IMR-90 (cell line): ENCODE data around the gene PPAN. TPM values are rescaled to one million over a fixed set of nuclear protein-coding genes. Genes with fewer than 3 reads are reported as not detected.

Source experiments
- ATAC-seq: fragments of 200-7000 bp; cut with Tn5 transposase; 2 replicates; pipeline ENCODE4 v1.9.1; 2020; ENCODE audit warnings: low read depth, mild to moderate bottlenecking, moderate library complexity
- BruUV-seq: library from RNA; stranded (reverse); fragments of 400-500 nt; replicated peaks from 2 replicates; lab custom pipeline; 2021; lab: Mats Ljungman, UMichigan
- CTCF ChIA-PET: fragments of 300-600 bp; formaldehyde crosslinking; extraction: SDS; loops from one replicate; lab custom pipeline; 2021; ENCODE audit warnings: antibody characterized with exemption; lab: Yijun Ruan, JAX
- POLR2A ChIA-PET: fragments of 300-600 bp; sonication (Branson Sonifier 250); formaldehyde crosslinking; loops from one replicate; lab custom pipeline; 2022; ENCODE audit warnings: antibody characterized with exemption; ENCODE audit not compliant: unreplicated experiment; lab: Charles Lee
- DNase-seq: peaks from one replicate; pipeline ENCODE4 v3.0.0; 2013
- H2AFZ ChIP-seq: replicated peaks from 2 replicates; pipeline ENCODE3; 2013; ENCODE audit warnings: low read length, mild to moderate bottlenecking; ENCODE audit not compliant: poor library complexity
- H2AK5ac ChIP-seq: 2 replicates; pipeline ENCODE4 v1.6.1; 2013; ENCODE audit warnings: low read depth, low read length, inconsistent platforms
- H2AK9ac ChIP-seq: replicated peaks from 2 replicates; pipeline ENCODE3; 2013; ENCODE audit warnings: mild to moderate bottlenecking, low read depth, low read length, moderate library complexity; ENCODE audit not compliant: poor library complexity
- H2BK120ac ChIP-seq: 2 replicates; pipeline ENCODE4 v1.6.1; 2013; ENCODE audit warnings: low read depth, low read length, inconsistent platforms
- H2BK15ac ChIP-seq: 3 replicates; pipeline ENCODE4 v1.6.1; 2013; ENCODE audit warnings: low read depth, low read length, inconsistent platforms
- H2BK20ac ChIP-seq: 2 replicates; pipeline ENCODE4 v1.6.1; 2013; ENCODE audit warnings: low read depth, mild to moderate bottlenecking, inconsistent platforms, low read length, moderate library complexity
- H2BK5ac ChIP-seq: 2 replicates; pipeline ENCODE4 v1.6.1; 2013; ENCODE audit warnings: mild to moderate bottlenecking, low read depth, low read length, inconsistent platforms; ENCODE audit not compliant: poor library complexity, severe bottlenecking
- H3K14ac ChIP-seq: replicated peaks from 2 replicates; pipeline ENCODE4 v1.6.1; 2013; ENCODE audit warnings: low read depth, low read length, inconsistent platforms
- H3K18ac ChIP-seq: 2 replicates; pipeline ENCODE4 v1.6.1; 2013; ENCODE audit warnings: low read depth, low read length, control low read depth
- H3K23ac ChIP-seq: 2 replicates; pipeline ENCODE4 v1.6.1; 2013; ENCODE audit warnings: low read depth, low read length, inconsistent platforms
- H3K27ac ChIP-seq: 2 replicates; pipeline ENCODE4 v1.5.1; 2013; ENCODE audit warnings: mild to moderate bottlenecking, control low read depth, low read length; ENCODE audit not compliant: insufficient read depth
- H3K27me3 ChIP-seq: 2 replicates; pipeline ENCODE4 v1.6.1; 2013; ENCODE audit warnings: low read length; ENCODE audit not compliant: control insufficient read depth, insufficient read depth
- H3K36me3 ChIP-seq: 2 replicates; pipeline ENCODE4 v1.6.1; 2013; ENCODE audit warnings: low read length, mixed read lengths; ENCODE audit not compliant: control insufficient read depth, insufficient read depth
- H3K4ac ChIP-seq: 2 replicates; pipeline ENCODE4 v1.6.1; 2013; ENCODE audit warnings: low read depth, low read length, inconsistent platforms
- H3K4me1 ChIP-seq: 2 replicates; pipeline ENCODE4 v1.6.1; 2013; ENCODE audit warnings: low read length, mixed read lengths; ENCODE audit not compliant: control insufficient read depth, insufficient read depth
- H3K4me2 ChIP-seq: 2 replicates; pipeline ENCODE4 v1.6.1; 2013; ENCODE audit warnings: low read depth, mild to moderate bottlenecking, control low read depth, low read length, moderate library complexity
- H3K4me3 ChIP-seq: 2 replicates; pipeline ENCODE4 v1.5.1; 2013; ENCODE audit warnings: low read depth, mild to moderate bottlenecking, control low read depth, low read length, moderate library complexity; ENCODE audit not compliant: insufficient read depth
- H3K56ac ChIP-seq: 2 replicates; pipeline ENCODE4 v1.6.1; 2013; ENCODE audit warnings: low read length, inconsistent platforms; ENCODE audit not compliant: insufficient read depth; ENCODE audit errors: extremely low read depth
- H3K79me1 ChIP-seq, 2 experiments: 2 replicates each; pipeline ENCODE4 v1.6.1; 2013; ENCODE audit warnings: low read length in 2 of 2, inconsistent platforms in 1 of 2, low read depth in 1 of 2
- H3K9ac ChIP-seq: 2 replicates; pipeline ENCODE4 v1.6.1; 2013; ENCODE audit warnings: low read depth, low read length, control low read depth
- H3K9me1 ChIP-seq: 2 replicates; pipeline ENCODE4 v1.6.1; 2013; ENCODE audit warnings: low read length, inconsistent platforms; ENCODE audit not compliant: insufficient read depth
- H3K9me3 ChIP-seq: 2 replicates; pipeline ENCODE4 v1.6.1; 2013; ENCODE audit warnings: low read length; ENCODE audit not compliant: control insufficient read depth, insufficient read depth
- H4K20me1 ChIP-seq: 2 replicates; pipeline ENCODE4 v1.6.1; 2013; ENCODE audit warnings: low read length, inconsistent platforms; ENCODE audit not compliant: insufficient read depth
- H4K5ac ChIP-seq: 2 replicates; pipeline ENCODE4 v1.6.1; 2013; ENCODE audit warnings: mild to moderate bottlenecking, low read depth, low read length, control low read depth
- H4K8ac ChIP-seq, 2 experiments: 2 replicates each; pipeline ENCODE4 v1.6.1; 2013; ENCODE audit warnings: low read depth in 2 of 2, low read length in 2 of 2, control low read depth in 1 of 2, inconsistent platforms in 1 of 2
- H4K91ac ChIP-seq: 2 replicates; pipeline ENCODE4 v1.6.1; 2013; ENCODE audit warnings: low read depth, low read length, inconsistent platforms; ENCODE audit not compliant: insufficient read depth
- CHD1 ChIP-seq: IDR thresholded peaks from 2 replicates; pipeline ENCODE4 v1.6.1; 2012; ENCODE audit warnings: low read depth, low read length, improper control_type of control experiment
- CTCF ChIP-seq: conservative IDR thresholded peaks from 2 replicates; pipeline ENCODE4 v1.5.1; 2012; ENCODE audit warnings: mild to moderate bottlenecking, low read depth, low read length, improper control_type of control experiment
- FOS ChIP-seq: fragments of 150-350 bp; IDR thresholded peaks from 2 replicates; pipeline ENCODE4 v1.6.1; 2016; ENCODE audit warnings: low read depth, low read length
- MAZ ChIP-seq: IDR thresholded peaks from 2 replicates; pipeline ENCODE4 v1.6.1; 2012; ENCODE audit warnings: low read depth, mild to moderate bottlenecking, low read length, improper control_type of control experiment, moderate library complexity, borderline replicate concordance
- WGBS, 2 experiments: methylation state at CpG; one replicate each; pipeline versions ENCODE4 v1.1.5 to v1.1.7; 2013; ENCODE audit warnings: missing lambda C conversion rate in 2 of 2; ENCODE audit not compliant: insufficient read length in 1 of 2; ENCODE audit errors: extremely low coverage in 2 of 2; 5-methylcytosine and 5-hydroxymethylcytosine counted together
- dilution Hi-C: fragments of 300-500 bp; cut with HindIII; formaldehyde crosslinking; loops from one replicate; pipeline ENCODE4 v1.14.3; 2018; ENCODE audit warnings: low sequenced_read_pairs; ENCODE audit not compliant: unreplicated experiment
- in situ Hi-C: fragments of 300-500 bp; cut with MboI; formaldehyde crosslinking; loops from 3 replicates; pipeline ENCODE4 v1.14.3; 2019; ENCODE audit warnings: low sequenced_read_pairs, inconsistent platforms, mixed read lengths
- intact Hi-C: fragments of 100-400 bp; cut with micrococcal nuclease; formaldehyde crosslinking; loops from 2 replicates; pipeline ENCODE4 v1.10.0; 2022
- polyA plus RNA-seq, 3 experiments: library from polyadenylated mRNA; depleted of rRNA; stranded (reverse); fragments of >200 nt; gene quantifications; 2 replicates each; pipeline ENCODE4 v1.2.3, GENCODE V29; 2012; ENCODE audit warnings: low replicate concordance in 1 of 3
- total RNA-seq: library from RNA; depleted of rRNA; stranded (reverse); fragments of >200 nt; gene quantifications from 2 replicates; pipeline ENCODE4 v1.2.3, GENCODE V29; 2012

PPAN gene
- total and polyA plus RNA-seq, 2 of the 4 experiments (the other 2 are of a cell fraction), result 24.0 to 41.6 TPM

GRCh38 chr19:10120538-10121189 is 14.5 kb downstream of the PPAN start:
- BruUV-seq, result no TSS peak

More at GRCh38 chr19:10120538-10121189, 14.5 kb downstream of the PPAN start:
- peak overlapping the region; percentile 83 for H2BK120ac ChIP-seq
- H3K4ac ChIP-seq, result peak overlapping the region; percentile 92
- peak; percentile 92 for DNase-seq
- H2BK20ac ChIP-seq, result peak overlapping the region; percentile 58
- peak overlapping the region; percentile 69 for H3K9ac ChIP-seq
- H4K91ac ChIP-seq, result peak overlapping the region; percentile 95
- H3K14ac ChIP-seq, result peak overlapping the region; percentile 77
- H4K5ac ChIP-seq, result peak overlapping the region; percentile 90
- in situ Hi-C loops, result no loop called here
- peak overlapping the region; percentile 65 for H2AFZ ChIP-seq
- H3K56ac ChIP-seq, result peak overlapping the region; percentile 65; the same call in 1 of the 2 replicates
- CTCF ChIA-PET, result no interaction called here
- H3K36me3 ChIP-seq, result peaks cover 27% of the 10 kb centered on the region
- intact Hi-C loops, result loop anchor here (2.0 kb wide), 1 partner anchor 130 kb away; no protein-coding TSS in a partner anchor
- peak overlapping the region; percentile 92 for H2AK9ac ChIP-seq
- peak overlapping the region in 1 of 2 experiments; percentile 92; a peak in 3 of 4 replicates for H4K8ac ChIP-seq
- H2AK5ac ChIP-seq, result peak overlapping the region; percentile 79
- no peaks in the 10 kb centered on the region for H3K9me1 ChIP-seq
- WGBS, 2 experiments, result 70% methylated on average over 2 of the region's 9 CpGs; no CpG with 5 or more reads in 1 of the 2 experiments
- H2BK5ac ChIP-seq, result peak overlapping the region; percentile 94
- POLR2A ChIA-PET, result no interaction called here
- TF ChIP-seq CHD1, result no peak
- peak; percentile 67 for TF ChIP-seq FOS
- TF ChIP-seq MAZ, result no peak
- TF ChIP-seq CTCF, result no peak
- peak overlapping the region; percentile 74; the same call in 1 of the 3 replicates for H2BK15ac ChIP-seq
- H3K9me3 ChIP-seq, result no peaks in the 10 kb centered on the region
- H3K27me3 ChIP-seq, result no peaks in the 10 kb centered on the region
- H3K4me3 ChIP-seq, result no peak overlapping the region; the same call in 1 of the 2 replicates
- H3K27ac ChIP-seq, result peak overlapping the region; percentile 97
- H3K23ac ChIP-seq, result no peak overlapping the region; the same call in 1 of the 2 replicates
- H3K4me2 ChIP-seq, result peak overlapping the region; percentile 24; the same call in 1 of the 2 replicates
- peak; percentile 55 for ATAC-seq
- H4K20me1 ChIP-seq, result peaks cover 6% of the 10 kb centered on the region; the same call in 1 of the 2 replicates
- H3K79me1 ChIP-seq, result peaks cover 11 to 35% of the 10 kb centered on the region in 2 experiments; a peak in 3 of 4 replicates
- H3K18ac ChIP-seq, result peak overlapping the region; percentile 48; the same call in 1 of the 2 replicates
- peaks cover 9% of the 10 kb centered on the region for H3K4me1 ChIP-seq
- dilution Hi-C loops, result no loop called here
